HG03066 (cell line): ENCODE measurements around the gene TMEM91.

ENCODE experiments used
- ATAC-seq: cut with Tn5 transposase; IDR thresholded peaks from one replicate; pipeline ENCODE4 v1.9.1; 2021; ENCODE audit warnings: low read depth; ENCODE audit not compliant: unreplicated experiment

Gene TMEM91

GRCh38 chr19:41427647-41428480, 51.5 kb downstream of the TMEM91 start:
- ATAC-seq: no peak

GRCh38 chr19:41428481-41428859, 52.1 kb downstream of the TMEM91 start:
- ATAC-seq: no peak

GRCh38 chr19:41430922-41431321, 54.6 kb downstream of the TMEM91 start:
- no peak for ATAC-seq

- ATAC-seq: no peak
Observed at GRCh38 chr19:41431426-41432386, 55.4 kb downstream of the TMEM91 start.

GRCh38 chr19:41433171-41433570, 56.8 kb downstream of the TMEM91 start:
- ATAC-seq: no peak
